ENCODE results near the gene AANAT. TPM values are rescaled to one million over a fixed set of nuclear protein-coding genes. Genes with fewer than 3 reads are reported as not detected.
A peak's percentile ranks its signal among the peaks of the same experiment; 100 is the strongest.

The AANAT gene
- total RNA-seq, 2 experiments from 2014 or later, result not detected

GRCh38 chr17:76422860-76423259 lies 44.5 kb upstream of the AANAT start:
- H3K4me3 ChIP-seq (ENCODE audit: low read depth, low read length, poor library complexity, severe bottlenecking), result peak overlapping the region; percentile 47
- no TSS peak for BruUV-seq (replicated peaks)
- peak overlapping the region; percentile 87 for H3K4me2 ChIP-seq (ENCODE audit: low read length)
- intact Hi-C loops (cut with micrococcal nuclease; ENCODE audit: unreplicated experiment), result no loop called here
- peaks cover 9% of the 10 kb centered on the region for H3K36me3 ChIP-seq (ENCODE audit: insufficient read depth, low read length)
- peaks cover 95% of the 10 kb centered on the region for H3K4me1 ChIP-seq (ENCODE audit: insufficient read depth, low read length, poor library complexity, severe bottlenecking)
- no peaks in the 10 kb centered on the region for H3K9me2 ChIP-seq (ENCODE audit: insufficient read depth, low read length)
- H4K20me1 ChIP-seq (ENCODE audit: insufficient read depth, low read length), result no peaks in the 10 kb centered on the region
- no peak for DNase-seq (ENCODE audit: low spot score)
- peak overlapping the region; percentile 67 for H3K27ac ChIP-seq (ENCODE audit: low read depth, low read length, poor library complexity, severe bottlenecking)
- ChIA-PET POLR2A (no interaction called here), CTCF (ENCODE audit: unreplicated experiment) (interaction anchor here (0.9 to 1.4 kb wide), 2 partner anchors 30 to 85 kb away, joined by 3 to 5 read pairs; partner anchors contain the start of gene UBE2O)
- TF ChIP-seq EZH2phosphoT487 (IDR thresholded peaks at IDR 0.05; ENCODE audit: borderline replicate concordance, low read depth, low read length) (no peak), CTCF (conservative IDR thresholded peaks at IDR 0.05; ENCODE audit: low read length) (no peak)
- 0 out of 2 replicates have a peak, but pooled peaks cover 4% of the 10 kb centered on the region for H3K9me3 ChIP-seq (ENCODE audit: low read length)
- no peak overlapping the region for H2AFZ ChIP-seq (ENCODE audit: low read length)
- H3K79me2 ChIP-seq (ENCODE audit: insufficient read depth, low read depth, low read length), result peaks cover 91% of the 10 kb centered on the region

GRCh38 chr17:76426853-76427252 lies 40.5 kb upstream of the AANAT start:
- H3K27ac ChIP-seq (ENCODE audit: low read depth, low read length, poor library complexity, severe bottlenecking), result peak overlapping the region; percentile 92
- intact Hi-C loops (cut with micrococcal nuclease; ENCODE audit: unreplicated experiment), result loop anchor here (1.0 kb wide), 1 partner anchor 26 kb away; the partner anchor contains the start of gene UBE2O
- peaks cover 91% of the 10 kb centered on the region for H3K79me2 ChIP-seq (ENCODE audit: insufficient read depth, low read depth, low read length)
- DNase-seq (ENCODE audit: low spot score), result no peak
- ChIA-PET POLR2A (interaction anchor here (0.9 to 2.8 kb wide), 5 partner anchors 16 to 96 kb away, joined by 3 to 17 read pairs (median 4); partner anchors contain the start of genes RHBDF2 and UBE2O), CTCF (ENCODE audit: unreplicated experiment) (interaction anchor here (1.8 to 2.0 kb wide), 2 partner anchors 10 to 18 kb away, joined by 4 read pairs; no protein-coding TSS in a partner anchor)
- H3K9me3 ChIP-seq (ENCODE audit: low read length), result 0 out of 2 replicates have a peak, but pooled peaks cover 4% of the 10 kb centered on the region
- no peak overlapping the region for H2AFZ ChIP-seq (ENCODE audit: low read length)
- no peaks in the 10 kb centered on the region for H3K9me2 ChIP-seq (ENCODE audit: insufficient read depth, low read length)
- peak overlapping the region; percentile 59 for H3K4me3 ChIP-seq (ENCODE audit: low read depth, low read length, poor library complexity, severe bottlenecking)
- H4K20me1 ChIP-seq (ENCODE audit: insufficient read depth, low read length), result no peaks in the 10 kb centered on the region
- no peak for TF ChIP-seq EZH2phosphoT487 (IDR thresholded peaks at IDR 0.05; ENCODE audit: borderline replicate concordance, low read depth, low read length)
- no peak for TF ChIP-seq CTCF (conservative IDR thresholded peaks at IDR 0.05; ENCODE audit: low read length)
- H3K36me3 ChIP-seq (ENCODE audit: insufficient read depth, low read length), result peaks cover 5% of the 10 kb centered on the region
- no TSS peak for BruUV-seq (replicated peaks)
- peak overlapping the region; percentile 82 for H3K4me2 ChIP-seq (ENCODE audit: low read length)
- H3K4me1 ChIP-seq (ENCODE audit: insufficient read depth, low read length, poor library complexity, severe bottlenecking), result peaks cover 95% of the 10 kb centered on the region

All from OCI-LY7 (cell line).